NCI-H226 (cell line): Measurements from ENCODE around the gene ELOVL1.
A peak's percentile ranks its signal among the peaks of the same experiment; 100 is the strongest.

ENCODE experiments used
- DNase-seq: peaks from one replicate; pipeline ENCODE4 v3.0.0-alpha.2; 2015

Gene ELOVL1

DNA sequence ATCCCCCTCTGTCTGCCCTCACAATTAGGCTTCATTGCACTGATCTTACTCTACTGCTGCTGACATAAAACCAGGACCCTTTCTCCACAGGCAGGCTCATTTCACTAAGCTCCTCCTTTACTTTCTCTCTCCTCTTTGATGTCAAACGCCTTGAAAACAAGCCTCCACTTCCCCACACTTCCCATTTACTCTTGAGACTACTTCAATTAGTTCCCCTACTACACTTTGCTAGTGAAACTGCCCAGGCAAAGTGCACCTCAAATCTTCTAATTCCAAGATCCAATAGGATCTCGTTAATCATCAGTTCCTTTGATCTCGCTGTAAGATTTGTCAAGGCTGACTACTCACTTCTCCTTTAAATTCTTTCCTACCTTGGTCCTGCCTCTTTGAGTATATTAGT, 14.9 kb downstream of the ELOVL1 start:
- no peak for DNase-seq

DNA sequence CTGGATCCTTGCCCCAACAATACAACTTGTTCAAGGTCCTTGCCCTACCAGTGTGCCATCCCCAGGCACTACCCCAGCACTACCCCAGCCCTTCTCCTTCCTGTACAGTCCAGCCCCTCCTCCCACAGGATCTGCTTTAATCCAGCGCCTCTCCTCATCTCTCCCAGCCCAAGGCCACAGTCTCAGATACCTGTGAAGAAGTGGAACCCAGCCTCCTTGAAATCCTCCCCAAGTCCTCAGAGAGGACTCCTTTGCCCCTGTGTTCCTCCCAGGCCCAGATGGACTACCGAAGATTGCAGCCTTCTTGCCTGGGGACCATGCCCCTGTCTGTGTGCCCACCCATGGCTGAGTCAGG, 15.5 kb downstream of the ELOVL1 start:
- no peak for DNase-seq

DNA sequence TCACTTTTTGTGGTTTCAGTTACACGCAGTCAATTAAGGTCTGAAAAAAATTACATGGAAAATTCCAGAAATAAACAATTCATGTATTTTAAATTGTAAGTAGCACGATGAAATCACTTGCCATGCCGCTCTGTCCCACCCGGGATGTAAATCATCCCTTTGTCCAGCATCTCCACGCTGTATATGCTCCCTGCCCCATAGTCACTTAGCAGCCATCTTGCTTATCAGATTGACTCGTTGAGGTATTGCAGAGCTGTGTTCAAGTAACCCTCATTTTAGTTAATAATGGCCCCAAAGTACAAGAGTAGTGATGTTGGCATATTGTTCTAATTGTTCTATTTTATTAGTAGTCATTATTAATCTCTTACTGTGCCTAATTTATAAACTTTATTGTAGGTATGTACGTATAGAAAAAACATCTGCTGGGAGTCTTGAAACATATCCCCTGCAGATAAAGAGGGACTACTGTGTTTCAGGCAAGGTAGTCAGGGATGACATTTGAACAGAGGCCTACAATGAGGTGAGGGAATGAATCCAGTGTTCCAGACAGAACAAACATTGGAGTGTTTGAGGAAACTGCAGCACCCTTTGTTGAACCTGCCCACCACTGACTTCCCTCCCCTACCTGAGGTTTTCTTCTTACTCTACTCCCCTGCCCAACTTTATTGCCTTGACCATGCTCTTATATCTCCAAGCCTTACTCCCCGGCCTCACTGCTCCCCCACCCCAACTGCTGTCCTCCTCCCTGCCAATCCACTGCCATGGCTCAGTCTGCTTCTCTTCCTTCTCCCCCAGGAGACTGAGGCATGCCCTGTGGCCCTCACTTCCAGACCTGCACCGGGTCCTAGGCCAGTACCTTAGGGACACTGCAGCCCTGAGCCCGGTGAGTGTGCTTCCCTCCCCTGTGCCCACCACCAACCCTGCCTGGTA, 16.1 kb downstream of the ELOVL1 start:
- no peak for DNase-seq

DNA sequence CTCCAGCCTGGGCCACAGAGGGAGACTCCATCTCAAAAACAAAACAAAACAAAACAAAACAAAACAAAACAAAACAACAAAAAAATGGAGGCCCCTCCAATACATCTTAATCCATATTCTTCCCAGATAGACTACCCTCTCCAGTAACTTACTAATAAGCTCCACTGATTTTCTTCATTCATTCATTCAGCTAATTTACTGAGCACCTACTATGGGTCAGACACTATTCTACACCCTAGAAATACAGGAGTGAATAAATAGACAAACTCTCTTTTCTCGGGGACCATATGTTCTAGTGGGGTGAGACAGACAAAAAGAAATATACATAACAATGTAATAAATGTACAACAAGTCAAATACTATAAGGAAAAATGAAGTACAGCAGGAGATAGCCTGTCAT, 16.8 kb downstream of the ELOVL1 start:
- no peak for DNase-seq

DNA sequence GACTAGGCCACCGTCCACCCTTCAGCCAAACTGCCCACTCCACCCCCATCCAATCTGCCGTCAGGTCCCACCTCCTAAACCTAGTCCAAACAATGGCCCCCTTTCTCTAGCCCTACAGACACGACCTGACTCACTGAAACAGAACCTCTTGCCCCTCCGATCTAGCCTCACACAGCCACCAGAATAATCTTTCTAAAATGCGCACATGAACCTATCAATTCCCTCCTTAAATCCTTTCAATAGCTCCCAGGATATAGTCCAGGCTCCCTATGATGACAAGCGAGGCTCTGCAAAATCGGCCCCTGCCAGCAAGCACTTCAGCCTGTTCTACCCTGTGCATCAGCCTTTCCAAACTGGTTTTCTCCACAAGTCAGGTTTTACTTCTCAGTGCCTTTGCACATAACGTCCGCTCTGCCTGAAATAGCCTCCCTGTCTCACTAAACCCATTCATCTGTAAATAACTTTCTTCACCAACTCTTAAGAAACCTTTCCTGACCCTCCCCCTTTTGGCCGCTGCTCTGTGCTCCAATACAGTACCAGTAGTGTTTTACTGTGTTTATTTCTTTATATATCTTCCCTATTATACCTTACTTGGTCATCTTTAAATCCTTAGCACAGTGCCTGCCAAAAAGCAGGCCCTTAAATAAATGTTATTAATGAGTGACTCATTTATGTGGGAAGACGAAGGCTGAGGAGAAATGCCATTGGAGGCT, 18.1 kb downstream of the ELOVL1 start:
- DNase-seq, result no peak

DNA sequence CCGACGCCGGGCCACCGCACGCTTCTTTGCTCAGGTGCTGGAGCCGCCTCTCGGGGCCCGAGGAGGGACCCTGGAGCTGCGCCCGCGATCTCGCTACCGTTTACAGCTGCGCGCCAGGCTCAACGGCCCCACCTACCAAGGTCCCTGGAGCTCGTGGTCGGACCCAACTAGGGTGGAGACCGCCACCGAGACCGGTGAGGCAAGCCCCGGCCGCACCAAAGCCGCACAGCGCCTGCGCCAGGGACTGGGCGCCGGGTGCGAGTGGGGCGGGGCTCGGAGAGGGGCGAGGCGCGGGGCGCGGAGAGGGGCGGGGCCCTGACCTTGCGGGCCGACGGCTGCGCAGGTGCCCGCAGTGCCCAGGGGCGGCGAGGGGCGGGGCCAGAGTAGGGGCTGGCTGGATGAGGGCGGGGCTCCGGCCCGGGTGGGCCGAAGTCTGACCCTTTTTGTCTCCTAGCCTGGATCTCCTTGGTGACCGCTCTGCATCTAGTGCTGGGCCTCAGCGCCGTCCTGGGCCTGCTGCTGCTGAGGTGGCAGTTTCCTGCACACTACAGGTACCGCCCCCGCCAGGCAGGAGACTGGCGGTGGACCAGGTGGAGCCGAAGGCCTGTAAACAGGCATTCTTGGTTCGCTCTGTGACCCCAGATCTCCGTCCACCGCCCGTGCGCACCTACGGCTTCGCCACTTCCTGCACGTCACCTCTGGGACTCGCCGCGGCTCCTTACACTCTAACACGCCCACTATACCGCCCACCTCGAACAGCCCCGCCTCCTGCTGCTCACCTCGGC, 18.8 kb downstream of the ELOVL1 start:
- peak; percentile 74 for DNase-seq

DNA sequence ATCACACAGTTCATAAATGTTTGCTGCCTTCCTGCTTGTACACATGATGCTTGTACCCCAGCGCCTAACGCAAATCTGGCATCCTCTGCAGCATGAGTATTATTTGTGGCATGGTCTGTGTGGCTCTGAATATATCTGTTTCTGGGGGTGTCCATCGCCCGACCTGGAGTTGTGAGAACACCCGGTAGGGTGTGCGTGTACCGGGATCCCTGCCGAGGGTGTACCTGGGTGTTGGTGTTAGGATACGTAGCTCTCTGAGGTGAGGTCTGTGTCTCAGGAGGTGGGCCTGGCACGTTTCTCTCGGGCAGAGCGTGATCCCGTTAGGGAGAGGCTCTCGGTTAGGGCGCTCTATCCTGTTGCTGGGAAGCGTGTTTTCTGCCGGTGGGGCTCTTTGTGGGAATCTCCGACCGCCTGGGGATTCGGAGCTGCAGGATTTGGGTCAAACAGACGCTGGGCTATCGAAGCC, 19.4 kb downstream of the ELOVL1 start:
- DNase-seq, result no peak

DNA sequence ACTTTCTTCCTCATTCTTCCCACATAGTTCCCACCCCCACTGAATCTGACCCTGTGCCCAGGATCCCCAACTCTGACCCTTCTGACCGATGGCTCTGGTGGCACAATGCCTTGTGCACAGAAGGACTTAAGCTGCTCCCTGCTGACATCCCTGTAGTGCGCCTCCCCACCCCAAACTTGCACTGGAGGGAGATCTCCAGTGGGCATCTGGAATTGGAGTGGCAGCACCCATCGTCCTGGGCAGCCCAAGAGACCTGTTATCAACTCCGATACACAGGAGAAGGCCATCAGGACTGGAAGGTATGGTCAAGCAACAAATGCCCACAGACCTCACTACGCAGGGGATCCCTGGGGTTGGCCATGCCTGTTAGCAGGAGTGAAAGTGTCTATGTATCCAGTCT, 21.2 kb downstream of the ELOVL1 start:
- no peak for DNase-seq

DNA sequence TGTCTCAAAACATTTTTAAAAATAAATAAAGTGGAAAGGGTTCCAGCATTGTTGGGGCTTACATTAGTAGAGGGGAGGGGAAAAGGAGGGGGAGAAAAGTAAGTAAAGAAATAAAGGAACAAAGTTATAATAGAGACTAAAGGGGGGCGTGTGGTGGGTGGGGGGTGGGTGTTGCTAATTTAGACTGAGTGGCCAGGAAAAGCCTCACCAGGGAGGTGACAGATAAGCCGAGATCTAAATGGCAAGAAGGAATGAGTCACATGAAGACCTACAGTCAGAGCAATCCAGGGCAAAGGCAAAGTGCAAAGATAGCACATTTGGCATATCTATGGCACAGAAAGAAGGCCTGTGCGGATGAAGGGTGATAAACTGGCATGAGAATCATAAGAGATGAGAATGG, 22.7 kb downstream of the ELOVL1 start:
- DNase-seq, result no peak

DNA sequence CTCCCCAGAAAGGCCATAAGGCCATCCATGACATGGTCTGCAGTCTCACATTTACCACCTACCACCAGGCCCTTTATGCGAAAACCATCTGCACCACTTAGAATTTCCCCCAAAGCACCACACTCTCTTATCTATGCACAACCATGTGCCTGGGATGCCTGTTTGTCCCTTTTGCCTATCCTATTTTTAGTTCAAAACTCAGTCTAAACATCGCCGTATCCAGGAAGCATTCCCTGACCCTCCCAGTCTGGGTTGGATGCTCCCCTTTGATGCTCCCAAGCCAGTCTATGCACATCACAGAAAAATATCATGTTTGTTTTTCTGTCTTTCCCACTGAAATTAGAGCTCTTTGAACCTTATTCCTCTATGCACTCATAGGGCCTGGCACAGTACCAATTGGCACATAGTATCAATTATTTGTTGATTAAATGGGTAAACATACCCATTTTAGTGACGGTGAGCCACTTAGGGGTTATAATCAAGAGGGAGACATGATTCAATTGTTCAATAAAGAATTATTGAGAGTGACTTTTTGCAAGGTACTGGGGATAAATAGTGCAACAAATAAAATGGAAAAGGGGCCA, 23.5 kb downstream of the ELOVL1 start:
- DNase-seq, result no peak

DNA sequence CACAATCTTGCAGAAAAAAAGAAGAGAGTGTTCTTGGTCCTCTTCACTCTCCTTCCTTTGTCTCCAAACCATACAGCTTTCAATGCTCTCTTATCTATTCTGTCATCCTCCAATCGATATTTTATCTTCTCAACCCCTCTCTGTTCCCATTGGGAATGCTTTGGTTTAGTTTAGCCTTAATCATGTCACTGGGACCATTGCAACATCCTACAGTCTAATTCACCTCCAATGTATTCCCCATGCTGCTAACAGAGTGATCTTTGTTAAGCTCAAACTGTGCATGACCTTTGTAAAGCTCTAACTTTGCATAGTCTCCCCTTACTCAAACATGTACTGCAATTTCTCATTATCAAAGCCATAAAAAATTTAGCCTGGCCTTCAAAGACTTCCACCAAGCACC, 27.3 kb downstream of the ELOVL1 start:
- DNase-seq, result no peak

DNA sequence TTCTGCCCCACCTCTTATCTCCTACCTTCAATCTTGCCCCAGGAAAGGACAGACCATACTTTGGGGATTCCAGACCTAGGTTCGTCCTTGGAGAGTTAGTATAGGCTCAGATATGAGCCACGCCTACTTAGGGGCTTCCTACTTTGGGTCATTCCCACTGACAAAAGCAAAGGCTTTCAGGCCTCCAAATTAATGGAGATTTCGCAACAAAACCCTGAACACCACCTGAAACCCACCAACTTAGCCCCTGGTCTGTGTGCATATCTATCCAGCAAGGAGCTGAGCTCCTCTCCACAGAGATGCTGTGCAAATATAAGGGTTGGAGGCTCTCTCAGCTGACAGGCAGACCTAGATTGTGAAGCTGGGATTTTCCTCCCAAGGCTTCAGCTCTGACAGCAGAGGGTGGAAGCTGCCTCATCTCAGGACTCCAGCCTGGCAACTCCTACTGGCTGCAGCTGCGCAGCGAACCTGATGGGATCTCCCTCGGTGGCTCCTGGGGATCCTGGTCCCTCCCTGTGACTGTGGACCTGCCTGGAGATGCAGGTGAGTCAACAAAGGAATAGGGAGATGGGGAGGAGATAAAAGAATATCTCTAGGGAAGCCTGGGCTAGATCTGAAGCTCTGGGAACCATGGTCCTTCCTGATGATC, 28.1 kb downstream of the ELOVL1 start:
- no peak for DNase-seq

DNA sequence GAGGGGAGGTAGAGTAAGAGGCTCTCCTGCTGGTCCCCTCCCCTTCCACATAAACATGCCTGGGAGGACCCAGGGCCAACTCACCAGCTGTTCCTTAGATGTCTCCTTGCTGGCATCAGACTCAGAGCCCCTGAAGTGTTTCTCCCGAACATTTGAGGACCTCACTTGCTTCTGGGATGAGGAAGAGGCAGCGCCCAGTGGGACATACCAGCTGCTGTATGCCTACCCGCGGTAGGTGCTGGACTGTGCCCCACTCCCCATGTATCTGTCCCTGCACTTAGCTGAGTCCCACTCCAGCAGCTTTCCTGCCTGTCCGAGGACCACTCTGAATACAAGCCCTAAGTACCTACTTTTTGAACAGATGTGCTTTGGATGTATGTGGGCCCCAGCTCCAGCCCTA, 29.8 kb downstream of the ELOVL1 start:
- DNase-seq, result no peak

DNA sequence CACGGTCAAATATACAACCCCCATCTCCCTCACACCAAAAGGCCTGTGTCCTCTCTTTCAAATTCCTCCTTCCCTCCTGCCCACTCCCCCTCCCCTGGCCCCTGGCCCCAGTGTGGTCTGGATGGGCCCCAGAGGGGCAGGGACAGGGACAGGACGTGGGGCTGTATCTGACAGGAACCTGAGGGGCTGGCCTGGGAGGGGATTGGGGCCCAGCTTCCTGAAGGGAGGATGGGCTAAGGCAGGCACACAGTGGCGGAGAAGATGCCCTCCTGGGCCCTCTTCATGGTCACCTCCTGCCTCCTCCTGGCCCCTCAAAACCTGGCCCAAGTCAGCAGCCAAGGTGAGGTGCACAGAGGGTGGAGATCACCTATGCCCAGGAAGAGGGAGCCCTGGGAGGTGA, 30.2 kb downstream of the ELOVL1 start, which contains the start of gene MPL:
Gene MPL (plus strand): TSS at position 231 of the 400 bp plus-strand sequence. CDS start 31 bp downstream, at position 262.
- DNase-seq, result no peak

DNA sequence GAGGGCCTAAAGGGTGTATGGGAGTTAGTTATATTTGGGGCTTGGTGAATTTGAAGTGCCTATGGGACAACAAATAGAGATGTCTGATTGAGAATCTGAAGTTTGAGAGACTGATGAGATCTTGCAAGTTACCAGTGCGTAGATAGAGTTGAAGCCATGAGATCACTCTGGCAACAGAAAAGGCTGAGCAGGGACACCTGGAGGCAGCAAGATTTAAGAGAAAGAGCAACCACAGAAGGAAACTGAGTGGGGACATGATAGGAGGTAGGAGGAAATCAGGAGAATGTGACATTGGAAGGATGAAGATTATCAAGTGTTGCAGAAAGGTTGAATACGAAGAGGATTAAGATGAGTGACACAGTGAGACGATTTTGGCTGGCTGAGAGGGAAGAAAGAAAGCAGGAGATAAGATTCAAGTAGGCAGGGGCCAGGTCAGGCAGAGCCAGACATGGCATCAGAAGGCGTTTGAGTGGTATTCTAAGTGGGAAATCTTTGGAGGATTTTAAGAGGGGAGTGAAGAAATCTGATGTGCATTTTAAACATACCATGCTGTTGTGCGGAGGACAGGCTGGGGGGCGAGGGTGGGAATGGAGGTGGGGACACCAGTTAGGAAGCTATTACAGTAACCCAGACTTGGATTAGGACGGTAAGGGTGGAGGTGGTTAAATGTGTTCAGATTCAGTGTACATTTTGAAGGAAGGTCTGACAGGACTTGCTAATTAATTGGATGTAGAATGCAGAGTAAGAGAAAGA, 33.2 kb downstream of the ELOVL1 start:
- no peak for DNase-seq

DNA sequence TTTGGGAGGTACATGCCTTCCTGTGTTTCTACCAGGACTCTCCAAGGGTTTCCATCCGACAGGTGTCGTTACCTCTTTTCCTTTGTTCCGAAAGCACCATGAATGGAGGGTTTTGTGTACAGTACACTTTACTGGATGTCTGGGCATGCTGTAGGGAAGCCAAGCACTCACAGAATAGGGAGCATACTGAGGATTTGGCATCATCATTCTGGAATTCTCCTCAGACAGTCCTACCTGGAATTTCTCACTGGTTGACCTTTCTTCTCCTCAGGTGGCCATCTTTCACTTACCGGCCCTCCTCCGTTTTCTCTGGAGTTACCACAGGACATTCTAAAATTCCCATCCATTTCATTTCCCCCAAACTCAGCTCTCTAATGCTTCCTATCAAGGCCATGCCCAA, 36.1 kb downstream of the ELOVL1 start:
- no peak for DNase-seq

DNA sequence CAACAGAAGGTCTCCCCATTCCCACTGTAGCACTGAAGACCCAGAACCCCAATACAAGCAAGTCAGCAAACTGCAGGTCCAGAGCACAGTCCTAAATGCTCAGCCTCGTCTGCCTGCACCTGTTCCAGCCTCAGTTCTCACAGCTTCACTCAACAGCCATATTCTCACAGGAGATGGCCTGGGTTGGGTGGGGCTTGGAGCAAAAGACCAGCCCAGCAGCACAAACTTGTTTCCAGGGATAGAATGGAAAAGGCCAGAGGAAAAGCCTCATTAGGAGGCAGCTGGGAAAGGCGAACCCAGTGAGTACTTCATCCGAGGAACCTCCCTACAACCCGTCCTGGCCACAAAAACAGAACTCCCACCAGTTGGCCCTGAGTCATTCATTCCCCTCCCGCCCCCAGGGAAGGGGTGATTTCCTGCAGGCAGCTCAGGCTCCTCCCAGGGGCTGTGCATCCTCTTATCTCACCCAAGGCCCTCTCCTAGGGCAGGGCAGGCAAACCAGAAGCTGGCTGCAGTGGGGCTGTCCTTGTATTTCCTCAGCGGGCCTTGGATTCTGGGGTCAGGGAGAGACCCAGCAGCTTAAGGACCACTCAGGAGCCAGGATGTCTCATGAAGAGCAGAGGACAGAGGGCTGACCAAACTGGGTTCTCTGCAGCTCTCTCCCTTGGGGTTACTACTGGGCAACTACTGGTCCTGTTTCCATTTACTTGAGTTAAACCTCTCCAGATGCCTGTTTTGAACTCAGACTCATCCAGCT, 37.6 kb downstream of the ELOVL1 start:
- DNase-seq, result peak; percentile 97

DNA sequence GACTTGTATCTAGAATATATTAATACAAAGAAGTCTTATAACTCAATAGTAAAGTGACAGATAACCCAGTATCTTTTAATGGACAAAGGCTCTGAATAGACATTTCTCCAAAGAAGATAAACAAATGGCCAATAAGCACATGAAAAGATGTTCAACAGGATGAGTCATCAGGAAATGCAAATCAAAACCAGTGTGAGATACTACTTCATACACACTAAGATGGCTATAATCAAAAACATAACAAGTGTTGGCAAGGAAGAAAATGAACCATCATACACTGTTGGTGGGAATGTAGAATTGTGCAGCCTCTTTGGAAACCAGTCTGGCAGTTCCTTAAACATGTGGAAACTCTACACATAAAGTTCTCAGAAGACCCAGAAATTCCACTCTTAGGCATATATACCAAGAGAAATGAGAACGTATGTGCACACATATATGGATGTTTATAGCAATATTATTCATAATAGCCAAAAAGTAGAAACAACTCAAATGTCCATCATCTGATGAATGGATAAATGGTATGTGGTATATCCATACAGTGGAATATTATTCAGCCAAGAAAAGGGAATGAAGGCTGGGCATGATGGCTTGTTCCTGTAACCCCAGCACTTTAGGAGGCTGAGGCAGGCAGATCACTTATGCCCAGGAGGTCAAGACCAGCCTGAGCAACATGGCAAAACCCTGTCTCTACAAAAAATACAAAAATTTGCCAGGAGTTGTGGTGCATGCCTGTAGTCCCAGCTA, 40.1 kb downstream of the ELOVL1 start:
- DNase-seq, result no peak

DNA sequence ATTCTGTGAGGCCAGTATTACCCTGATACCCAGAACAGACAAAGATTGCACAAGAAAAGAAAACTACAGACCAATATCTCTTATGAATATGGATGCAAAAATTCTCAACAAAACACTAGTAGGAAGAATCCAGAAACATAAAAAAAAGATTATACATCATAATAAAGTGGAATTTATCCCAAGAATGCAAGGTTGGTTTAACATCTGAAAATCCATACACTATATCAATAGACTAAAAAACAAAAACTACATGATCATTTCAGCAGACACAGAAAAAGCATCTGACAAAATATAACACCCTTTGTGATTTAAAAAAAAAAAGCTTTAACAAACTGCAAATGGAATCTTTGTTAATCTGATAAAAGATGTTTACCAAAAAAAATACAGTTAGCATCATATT, 42.4 kb downstream of the ELOVL1 start:
- no peak for DNase-seq

DNA sequence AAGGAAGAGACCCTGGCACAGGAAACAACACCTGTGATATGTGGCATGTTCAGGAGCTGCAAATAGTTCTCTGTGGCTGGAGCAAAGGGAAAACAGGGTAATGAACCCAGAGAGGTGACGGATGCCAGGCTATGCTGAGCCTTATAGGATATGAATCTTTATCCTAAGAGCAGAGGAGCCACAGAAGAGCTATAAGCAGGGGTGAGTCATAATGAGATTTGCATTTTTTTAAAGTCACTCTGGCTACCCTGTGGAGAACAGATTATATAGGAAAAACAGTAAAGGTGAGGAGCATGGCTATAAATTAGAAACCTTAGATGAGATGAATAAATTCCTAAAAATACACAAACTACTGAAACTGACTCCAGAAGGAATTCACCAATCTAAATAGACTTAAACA, 43.0 kb downstream of the ELOVL1 start:
- no peak for DNase-seq
